Tibial nerve (tissue), 4 donors: Measurements from ENCODE around the gene RAX.

Experiments
- EP300 ChIP-seq, 2 donors: sonication (generic); formaldehyde crosslinking; IDR thresholded peaks; one replicate each; pipeline ENCODE4 v1.6.1; 2017; ENCODE audit warnings: antibody characterized with exemption in 2 of 2, mild to moderate bottlenecking in 1 of 2
- POLR2A ChIP-seq, 2 donors: fragments of 450-650 bp; IDR thresholded peaks; one replicate each; pipeline ENCODE4 v1.6.1; 2017; ENCODE audit warnings: antibody characterized with exemption in 2 of 2, mild to moderate bottlenecking in 2 of 2, moderate library complexity in 2 of 2
- TF ChIP-seq, protein P1 (sequence below), 5 experiments: fragments of 200-600 bp in 3 of 5; fragments of 450-650 bp in 2 of 5; sonication (generic) in 3 of 5; IDR thresholded peaks; one replicate each; pipeline ENCODE4 v1.5.1; 2016 to 2019; ENCODE audit warnings: antibody characterized with exemption in 5 of 5, mild to moderate bottlenecking in 3 of 5, moderate library complexity in 2 of 5

DNA sequence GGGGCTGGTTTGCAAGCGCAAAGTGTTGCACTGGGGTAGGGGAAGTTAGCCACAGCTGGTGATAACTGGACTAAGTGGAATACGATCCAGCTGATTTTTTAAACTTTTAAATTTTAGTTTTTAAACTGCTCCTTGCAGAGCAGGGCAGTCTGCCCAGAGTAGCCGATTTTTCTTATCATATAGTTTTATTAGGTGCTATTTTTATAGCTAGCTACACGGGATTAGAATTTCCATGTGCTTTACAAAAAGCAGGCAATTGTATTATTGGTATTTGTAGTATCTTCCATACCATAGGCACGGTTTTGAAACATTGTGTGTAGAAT is 35.6 kb upstream of the RAX start:
- TF ChIP-seq, protein P1, sequence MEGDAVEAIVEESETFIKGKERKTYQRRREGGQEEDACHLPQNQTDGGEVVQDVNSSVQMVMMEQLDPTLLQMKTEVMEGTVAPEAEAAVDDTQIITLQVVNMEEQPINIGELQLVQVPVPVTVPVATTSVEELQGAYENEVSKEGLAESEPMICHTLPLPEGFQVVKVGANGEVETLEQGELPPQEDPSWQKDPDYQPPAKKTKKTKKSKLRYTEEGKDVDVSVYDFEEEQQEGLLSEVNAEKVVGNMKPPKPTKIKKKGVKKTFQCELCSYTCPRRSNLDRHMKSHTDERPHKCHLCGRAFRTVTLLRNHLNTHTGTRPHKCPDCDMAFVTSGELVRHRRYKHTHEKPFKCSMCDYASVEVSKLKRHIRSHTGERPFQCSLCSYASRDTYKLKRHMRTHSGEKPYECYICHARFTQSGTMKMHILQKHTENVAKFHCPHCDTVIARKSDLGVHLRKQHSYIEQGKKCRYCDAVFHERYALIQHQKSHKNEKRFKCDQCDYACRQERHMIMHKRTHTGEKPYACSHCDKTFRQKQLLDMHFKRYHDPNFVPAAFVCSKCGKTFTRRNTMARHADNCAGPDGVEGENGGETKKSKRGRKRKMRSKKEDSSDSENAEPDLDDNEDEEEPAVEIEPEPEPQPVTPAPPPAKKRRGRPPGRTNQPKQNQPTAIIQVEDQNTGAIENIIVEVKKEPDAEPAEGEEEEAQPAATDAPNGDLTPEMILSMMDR (IDR thresholded peaks at IDR 0.05), result no peak
- no peak for TF ChIP-seq EP300 (IDR thresholded peaks at IDR 0.05)
- no peak for TF ChIP-seq POLR2A (IDR thresholded peaks at IDR 0.05)
